ENCODE measurements around the gene LDLRAD4.
"Not testable (repeated sequence)": the region's sequence is repeated elsewhere in the genome, so short reads cannot be mapped to it uniquely, and the experiment has no call there.

Gene LDLRAD4

DNA sequence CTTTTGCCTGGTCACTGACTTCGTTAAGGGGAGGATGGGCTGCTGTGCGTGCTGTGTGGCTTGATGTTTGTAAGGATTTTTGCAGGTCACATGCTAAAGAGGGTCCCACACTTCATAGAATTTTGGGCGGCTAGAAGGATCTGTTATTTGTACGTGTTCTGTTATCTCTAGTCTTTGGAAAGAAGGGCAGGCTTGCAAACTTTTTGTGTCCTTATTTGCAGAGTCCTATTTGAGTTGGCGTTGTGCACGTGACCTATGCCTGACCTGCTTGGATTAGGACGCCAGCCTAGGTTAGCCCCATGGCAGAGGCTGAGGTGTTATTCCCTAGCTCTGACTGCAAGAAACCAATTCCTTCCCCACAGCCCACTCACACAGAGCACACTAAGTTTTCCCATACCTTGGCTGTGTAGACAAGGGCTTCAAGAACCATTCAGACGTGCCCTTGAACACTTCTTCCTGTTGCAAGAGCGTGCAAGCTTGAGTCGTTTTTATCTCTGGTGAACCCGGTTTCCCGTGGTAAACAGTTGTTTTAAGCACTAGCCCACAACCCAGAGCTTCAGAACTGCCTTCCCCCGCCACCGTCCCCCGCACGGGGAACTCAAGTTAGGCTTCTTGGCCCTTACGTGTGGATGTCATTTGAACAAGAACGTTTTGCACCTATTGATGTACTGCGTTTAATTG, 94.6 kb downstream of the LDLRAD4 start:
- no peak for FAIRE-seq

DNA sequence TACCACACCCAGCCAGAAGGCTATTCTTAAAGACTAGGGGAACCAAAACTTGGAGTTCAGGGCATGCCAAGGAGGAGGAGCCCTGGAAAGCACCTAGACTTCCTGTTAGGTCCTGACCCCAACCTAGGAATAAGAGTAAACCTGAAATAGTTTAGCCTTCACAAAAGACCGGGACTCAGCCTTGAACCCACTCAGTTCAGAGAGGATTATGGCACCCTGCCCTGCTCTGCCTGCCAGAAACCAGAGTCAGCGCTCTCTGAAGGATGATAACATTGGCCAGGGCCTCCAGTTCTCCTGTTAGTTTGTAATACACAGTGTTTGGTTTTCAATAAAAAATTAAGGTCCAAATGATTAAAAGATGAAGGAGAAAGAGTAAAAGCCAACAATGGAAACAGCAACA, 96.4 kb downstream of the LDLRAD4 start:
- no peak for FAIRE-seq

DNA sequence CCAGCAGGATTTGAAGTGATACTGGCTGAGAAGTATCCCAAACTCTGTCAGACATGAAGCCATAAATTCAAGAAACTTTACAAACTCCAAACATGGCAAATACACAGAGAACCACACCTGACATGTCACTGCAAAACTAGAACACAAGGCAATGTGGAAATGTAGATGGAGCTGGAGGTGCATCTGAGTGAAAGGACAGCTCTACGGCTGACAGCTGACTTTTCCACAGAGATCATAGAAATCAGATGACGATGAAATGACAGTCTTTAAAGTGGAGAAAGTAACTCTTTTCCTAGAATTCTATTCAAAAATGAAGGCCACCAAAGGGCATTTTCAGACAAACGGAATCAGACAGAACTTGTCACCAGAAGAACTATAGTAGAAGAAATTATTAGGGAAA, 97.5 kb downstream of the LDLRAD4 start:
- no peak for FAIRE-seq

GRCh38 chr18:13317801-13318200, 99.2 kb downstream of the LDLRAD4 start:
- no peak for FAIRE-seq

DNA sequence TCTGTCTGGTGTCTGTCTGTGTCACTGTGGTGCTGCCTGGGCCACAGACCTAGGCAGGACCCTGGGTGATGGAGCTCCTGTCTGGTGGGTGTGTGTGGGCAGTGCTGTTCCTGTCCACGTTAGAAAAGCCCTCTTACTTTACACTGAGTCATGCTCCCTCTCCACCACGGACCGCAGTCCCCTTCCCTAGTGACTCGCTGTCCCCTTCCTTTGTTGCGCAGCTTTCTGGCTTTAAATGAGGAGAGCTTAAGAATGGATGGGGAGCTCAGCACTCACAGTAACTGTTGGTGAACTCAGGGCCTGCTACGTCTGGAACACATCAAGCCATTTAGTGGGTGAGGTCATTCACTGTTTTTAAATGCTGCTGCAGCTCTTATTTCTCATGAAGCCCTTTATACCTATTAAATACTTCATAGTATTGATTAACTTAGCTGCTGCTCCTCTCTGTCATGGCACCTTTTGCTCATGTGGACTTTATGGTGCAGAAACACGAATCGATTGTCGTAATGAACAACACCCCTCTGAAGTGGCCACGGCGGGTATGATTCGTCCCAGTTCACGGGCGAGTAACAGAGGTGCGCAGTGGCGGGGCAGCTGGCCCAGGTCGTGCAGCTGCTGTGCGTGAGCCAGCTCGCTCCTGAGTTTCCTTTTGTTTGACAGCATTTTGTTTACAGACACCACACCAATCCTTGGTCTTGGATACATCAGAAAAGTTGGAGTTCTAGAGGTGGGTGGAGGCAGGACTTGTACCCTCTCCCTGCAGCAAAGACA, 100.4 kb downstream of the LDLRAD4 start:
- FAIRE-seq: no peak

DNA sequence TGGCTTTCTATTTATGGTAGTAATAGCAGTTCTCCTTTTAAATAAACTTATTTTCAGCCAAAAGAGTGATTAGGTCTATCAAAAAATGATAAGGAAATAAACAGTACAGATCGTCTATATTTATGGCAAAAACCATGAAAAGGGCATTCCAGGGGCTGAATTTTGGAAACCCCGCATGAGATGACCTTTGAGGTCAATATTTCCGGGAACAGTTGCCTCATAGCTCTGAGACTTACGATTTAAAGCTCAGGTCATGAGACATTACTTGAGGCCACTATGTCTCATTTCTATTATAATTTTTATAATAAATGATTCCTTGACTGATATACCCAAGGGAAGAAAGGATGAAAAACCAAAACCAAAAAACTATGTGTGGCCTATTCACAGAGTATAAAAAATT, 101.1 kb downstream of the LDLRAD4 start:
- FAIRE-seq: no peak

- FAIRE-seq: no peak
Measured at GRCh38 chr18:13320096-13320495, 101.5 kb downstream of the LDLRAD4 start.

DNA sequence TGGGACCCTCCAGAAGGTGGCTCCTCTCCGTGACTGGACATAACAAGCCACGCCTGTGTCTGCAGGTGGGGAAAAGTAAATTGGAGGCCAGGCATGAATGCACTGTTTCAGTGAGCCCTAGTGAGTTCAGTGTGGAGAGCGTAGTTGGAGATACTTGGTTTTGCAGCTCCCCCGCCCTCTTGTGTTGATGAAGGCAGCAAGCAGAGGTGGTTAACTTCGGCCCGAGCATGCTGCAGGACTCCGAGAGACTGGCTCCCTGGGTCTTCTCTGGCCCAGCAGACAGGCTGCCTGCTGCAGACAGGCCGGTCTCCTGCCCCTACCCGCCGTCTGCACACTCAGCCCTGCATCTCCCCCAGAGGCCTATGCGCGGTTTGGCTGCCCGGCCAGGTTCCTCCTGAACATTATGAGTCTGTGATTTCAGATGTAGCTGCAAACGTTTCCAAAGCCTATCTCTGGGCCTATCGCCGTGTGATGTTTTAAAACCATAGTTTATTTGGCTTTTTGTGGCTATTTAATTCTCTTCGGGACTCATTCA, 102.4 kb downstream of the LDLRAD4 start:
- FAIRE-seq: no peak

GRCh38 chr18:13321923-13322322, 103.4 kb downstream of the LDLRAD4 start:
- FAIRE-seq: no peak

DNA sequence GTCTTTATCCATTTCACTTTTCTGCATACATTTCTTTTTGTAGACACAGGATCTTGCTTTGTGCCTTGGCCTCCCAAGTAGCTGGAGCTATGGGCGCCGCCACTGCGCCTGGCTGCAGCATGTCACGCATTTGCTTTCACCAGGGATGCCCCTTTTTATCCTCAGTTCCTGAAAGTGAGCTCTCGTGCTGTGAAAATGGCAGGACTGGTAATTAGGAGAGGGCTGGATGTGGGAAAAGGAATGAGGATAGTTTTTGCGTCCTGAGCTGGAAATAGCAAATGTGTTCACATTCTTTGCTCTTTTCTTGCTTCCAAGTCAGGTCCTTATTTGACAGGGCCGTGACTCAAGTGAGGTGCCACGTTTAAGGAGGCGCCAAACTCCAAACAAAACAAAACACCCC, 104.6 kb downstream of the LDLRAD4 start:
- FAIRE-seq: no peak

DNA sequence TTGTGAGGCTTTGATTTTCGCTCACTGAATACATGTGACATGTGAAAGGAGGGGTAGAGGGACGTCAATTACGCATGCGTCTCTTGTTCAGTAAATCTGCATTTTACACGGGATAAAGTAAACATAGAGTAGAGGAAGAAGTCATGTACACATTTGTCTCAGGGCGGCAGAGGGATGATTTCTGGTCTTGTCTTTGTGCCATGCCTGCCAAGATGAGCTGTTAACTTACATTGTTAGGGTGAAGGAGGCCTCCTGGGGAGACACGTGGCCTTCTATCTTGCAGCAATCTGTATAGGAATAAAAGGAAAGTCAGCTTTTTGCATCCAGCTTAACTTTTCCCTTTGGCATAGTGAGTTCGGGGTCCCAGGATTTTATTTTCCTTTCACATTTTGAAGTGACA, 106.3 kb downstream of the LDLRAD4 start:
- FAIRE-seq: no peak

DNA sequence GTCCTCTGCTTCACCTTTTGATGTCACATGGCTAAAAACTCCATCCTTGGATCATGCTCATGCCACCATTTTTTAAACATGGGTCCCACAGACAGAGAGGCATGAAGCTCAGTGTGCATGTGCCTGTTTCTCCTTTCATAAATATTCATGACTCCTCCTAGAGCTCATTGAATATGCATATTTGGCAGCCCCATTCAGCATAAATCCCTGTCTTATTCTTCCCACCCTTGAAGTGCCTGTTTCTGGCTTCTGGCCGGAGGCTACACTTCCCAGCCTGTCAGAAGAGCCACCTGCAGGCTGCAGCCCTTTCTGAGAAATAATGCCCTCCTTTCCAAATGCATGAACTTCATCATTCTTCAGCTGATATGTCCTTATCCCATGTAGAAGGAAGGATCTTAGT, 109.7 kb downstream of the LDLRAD4 start:
- FAIRE-seq: no peak

DNA sequence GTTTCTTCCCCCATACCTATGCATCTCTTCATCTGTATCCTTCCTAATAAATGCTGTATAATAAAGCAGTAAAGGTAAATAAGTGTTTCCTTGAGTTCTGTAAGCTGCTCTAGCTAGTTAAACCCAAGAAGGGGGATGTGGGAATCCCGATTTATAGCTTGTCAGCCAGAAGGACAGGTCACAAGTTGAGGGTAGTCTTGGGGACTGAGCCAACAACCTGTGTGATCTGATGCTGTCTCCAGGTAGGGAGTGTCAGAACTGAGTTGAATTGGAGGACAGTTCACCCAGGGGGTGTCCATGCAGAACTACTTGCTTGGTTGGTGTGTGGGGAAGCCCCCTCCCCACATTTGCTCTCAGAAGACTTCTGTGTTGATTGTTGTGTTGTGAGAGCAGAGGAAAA, 112.4 kb downstream of the LDLRAD4 start:
- FAIRE-seq: no peak

- no peak for FAIRE-seq
Measured at GRCh38 chr18:13331846-13332245, 113.3 kb downstream of the LDLRAD4 start.

GRCh38 chr18:13332874-13333273, 114.3 kb downstream of the LDLRAD4 start:
- no peak for FAIRE-seq

DNA sequence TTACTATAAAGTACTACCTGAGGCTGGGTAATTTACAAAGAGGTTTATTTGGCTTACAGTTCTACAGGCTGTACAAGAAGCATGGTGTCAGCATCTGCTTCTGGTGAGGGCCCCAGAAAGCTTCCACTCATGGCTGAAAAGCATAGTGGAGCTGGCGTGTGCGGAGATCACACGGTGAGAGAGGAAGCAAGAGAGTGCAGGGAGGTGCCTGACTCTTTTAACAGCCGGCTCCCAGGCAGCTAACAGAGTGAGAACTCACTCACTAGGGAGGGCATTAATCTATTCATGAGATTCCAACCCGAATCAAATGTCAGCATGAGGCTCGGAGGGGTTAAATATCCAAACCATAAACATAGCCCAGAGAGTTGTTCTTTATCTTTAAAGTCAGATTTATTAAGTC, 117.3 kb downstream of the LDLRAD4 start:
- no peak for FAIRE-seq

- no peak for FAIRE-seq
Measured at GRCh38 chr18:13336841-13337240, 118.3 kb downstream of the LDLRAD4 start.

DNA sequence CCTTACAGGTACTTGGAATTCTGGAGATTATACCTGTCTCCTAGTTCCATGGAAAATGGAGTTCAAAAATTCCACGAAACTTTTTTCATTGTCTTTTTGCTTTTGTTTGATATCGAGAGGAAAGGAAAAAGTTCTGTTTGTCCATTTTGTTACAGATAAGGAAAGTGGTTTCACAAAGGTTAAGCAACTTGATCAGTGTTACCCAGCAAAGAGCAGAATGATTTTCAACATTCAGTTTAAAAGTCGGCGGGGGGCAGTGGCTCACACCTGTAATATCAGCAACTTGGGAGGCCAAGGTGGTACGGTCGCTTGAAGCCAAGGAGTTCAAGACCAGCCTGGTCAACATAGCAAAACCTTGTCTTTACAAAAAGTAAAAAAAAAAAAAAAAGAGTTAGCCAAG, 118.8 kb downstream of the LDLRAD4 start:
- no peak for FAIRE-seq

DNA sequence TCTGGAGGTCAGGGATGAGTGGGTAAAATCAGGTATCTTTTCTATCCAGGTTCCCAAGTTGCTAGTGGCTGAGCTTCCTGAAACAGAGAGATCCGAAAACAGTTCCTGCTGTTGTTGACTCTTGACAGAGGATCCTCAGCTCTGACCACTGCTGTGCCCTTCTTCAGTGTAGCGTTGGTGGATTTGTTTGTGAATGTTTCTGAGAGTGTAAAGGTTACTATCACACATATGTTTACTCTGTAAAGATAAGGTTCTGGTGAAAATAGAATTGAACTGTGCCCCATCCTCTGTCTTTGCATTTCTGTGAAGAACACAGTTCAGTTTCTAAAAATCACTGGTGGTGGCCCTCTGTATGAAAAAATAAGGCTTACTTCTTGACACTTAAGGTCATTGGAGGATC, 119.8 kb downstream of the LDLRAD4 start:
- no peak for FAIRE-seq

DNA sequence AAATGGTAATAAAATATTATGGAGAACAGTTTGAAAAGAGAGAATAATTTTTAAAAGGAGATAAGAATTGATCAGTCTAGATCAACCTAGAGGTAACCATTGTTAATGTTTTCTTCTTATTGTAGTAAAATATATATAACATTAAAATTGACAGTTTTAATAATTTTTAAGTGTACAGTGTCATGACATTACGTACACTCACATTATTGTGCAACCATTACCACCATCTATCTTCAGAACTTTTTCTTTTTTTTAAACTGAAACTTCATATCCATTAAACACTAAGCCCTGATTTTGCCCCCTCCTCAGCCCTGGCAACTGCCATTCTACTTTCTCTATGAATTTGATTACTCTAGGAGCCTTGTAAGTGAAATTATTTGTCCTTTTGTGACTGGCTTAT, 121.1 kb downstream of the LDLRAD4 start:
- FAIRE-seq: no peak

GRCh38 chr18:13346449-13346848, 127.9 kb downstream of the LDLRAD4 start:
- FAIRE-seq: not testable (repeated sequence)

DNA sequence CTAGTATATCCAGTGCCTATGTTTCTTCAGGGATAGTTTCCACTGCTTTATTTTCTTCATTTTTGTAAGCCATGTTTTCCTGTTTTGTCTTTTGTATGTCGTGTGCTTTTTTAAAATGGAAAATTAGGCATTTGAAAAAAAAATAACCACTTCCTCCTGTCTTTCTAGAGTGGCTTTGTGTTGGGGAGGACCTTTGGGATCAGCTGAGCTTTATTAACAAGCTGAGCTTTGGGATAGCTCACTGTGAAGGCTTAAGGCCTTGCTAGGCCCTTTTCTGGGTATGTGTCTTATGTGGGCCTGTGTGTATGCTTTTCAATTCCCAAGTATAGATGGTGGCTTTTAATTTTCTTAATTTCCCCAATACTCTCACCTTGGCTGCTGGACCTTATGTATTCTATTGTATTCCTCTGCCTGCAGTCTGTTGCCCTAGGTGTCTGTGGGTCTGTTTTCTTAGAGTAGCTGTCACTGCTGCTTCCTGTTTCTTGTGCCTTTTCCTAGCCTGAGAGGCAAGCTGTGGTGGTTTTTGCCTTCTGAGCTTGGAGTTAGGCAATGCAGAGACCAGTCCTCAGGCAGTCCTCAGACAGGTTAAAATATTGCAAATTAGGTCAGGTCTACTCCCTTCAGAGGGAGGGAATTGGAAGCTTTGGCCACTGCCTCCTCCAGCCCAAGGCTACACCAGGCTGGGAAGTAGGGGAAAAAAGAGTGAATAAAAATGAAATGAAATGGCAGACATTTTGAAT, 134.7 kb downstream of the LDLRAD4 start:
- FAIRE-seq: no peak

- FAIRE-seq: no peak
Measured at GRCh38 chr18:13354402-13354801, 135.8 kb downstream of the LDLRAD4 start.

DNA sequence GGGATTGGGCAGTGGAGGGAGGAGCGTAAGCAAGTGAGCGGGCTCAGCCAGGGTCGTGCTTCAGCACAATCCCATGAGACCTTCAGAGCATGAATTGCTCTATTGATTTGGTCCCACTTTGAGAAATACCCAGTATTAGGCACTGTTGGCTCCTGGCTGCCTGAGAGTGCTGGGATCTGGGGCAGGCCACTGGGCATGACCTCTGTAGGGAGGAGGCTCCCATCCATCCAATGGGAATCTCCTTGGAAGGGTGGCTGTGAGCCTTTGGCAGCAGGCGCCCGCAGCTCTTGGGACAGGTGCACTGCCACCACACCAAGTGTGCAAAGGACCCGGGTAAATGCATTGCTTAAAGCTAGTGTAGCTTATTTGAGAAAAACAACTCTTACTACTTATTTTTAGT, 137.5 kb downstream of the LDLRAD4 start:
- FAIRE-seq: no peak

Measured in G401.6 (cell line).